Stomach (tissue), 9 donors: ENCODE measurements around the gene CAMK2G. TPM values are rescaled to one million over a fixed set of nuclear protein-coding genes. Genes with fewer than 3 reads are reported as not detected.
A peak's percentile ranks its signal among the peaks of the same experiment; 100 is the strongest.

Experiments used
- DNase-seq, 2 donors: peaks; one replicate each; pipeline versions ENCODE4 v3.0.0 to v3.0.0-alpha.2; 2013 to 2019
- H3K27ac ChIP-seq, 5 donors: fragments of 200-600 bp in 4 of 5; sonication (generic) in 4 of 5; one replicate each; pipeline ENCODE4 v1.5.1; 2013 to 2019; ENCODE audit warnings: mild to moderate bottlenecking in 1 of 5, moderate library complexity in 1 of 5
- H3K27me3 ChIP-seq, 3 donors: fragments of 200-600 bp; sonication (generic); one replicate each; pipeline ENCODE4 v1.5.1; 2017 to 2019; ENCODE audit warnings: mixed run types in 1 of 3
- H3K36me3 ChIP-seq, 4 donors: fragments of 200-600 bp; sonication (generic); 1 replicate in 3 of 4; 2 replicates in 1 of 4; pipeline ENCODE4 v1.5.1; 2016 to 2019
- H3K4me1 ChIP-seq, 4 donors: fragments of 200-600 bp; sonication (generic); one replicate each; pipeline ENCODE4 v1.5.1; 2016 to 2019
- H3K4me3 ChIP-seq, 4 donors: fragments of 200-600 bp; sonication (generic) in 3 of 4; one replicate each; pipeline ENCODE4 v1.5.1; 2016 to 2019; ENCODE audit warnings: mild to moderate bottlenecking in 1 of 4
- H3K9me3 ChIP-seq, 4 donors: fragments of 200-600 bp; sonication (generic); one replicate each; pipeline ENCODE4 v1.5.1; 2016 to 2019
- EP300 ChIP-seq: sonication (generic); formaldehyde crosslinking; IDR thresholded peaks from one replicate; pipeline ENCODE4 v1.6.1; 2017; ENCODE audit warnings: antibody characterized with exemption
- POLR2A ChIP-seq, 4 donors: fragments of 450-650 bp; IDR thresholded peaks; one replicate each; pipeline ENCODE4 v1.6.1; 2016; ENCODE audit warnings: antibody characterized with exemption in 4 of 4, control low read depth in 2 of 4, mild to moderate bottlenecking in 1 of 4, moderate library complexity in 1 of 4
- POLR2AphosphoS5 ChIP-seq, 3 donors: sonication (generic); formaldehyde crosslinking; IDR thresholded peaks; one replicate each; pipeline ENCODE4 v1.6.1; 2016; ENCODE audit warnings: antibody characterized with exemption in 3 of 3
- WGBS, 5 donors: extraction: QIAGEN DNeasy Blood & Tissue Kit in 3 of 5; methylation state at CpG; one replicate each; pipeline versions ENCODE4 v1.1.5 to v1.1.7; 2013 to 2018; 5-methylcytosine and 5-hydroxymethylcytosine counted together
- intact Hi-C: fragments of 100-400 bp; cut with DNase I; formaldehyde crosslinking; loops from one replicate; pipeline ENCODE4 v1.15.1; 2023; ENCODE audit warnings: low total_unique reads
- polyA plus RNA-seq, 3 donors: library from polyadenylated mRNA; stranded (reverse); fragments of 200-250 nt; gene quantifications; one replicate each; pipeline ENCODE4 v1.2.3, GENCODE V29; 2013
- total RNA-seq, 5 donors: library from RNA; depleted of rRNA; stranded (reverse); fragments of >200 nt; gene quantifications; one replicate each; pipeline versions ENCODE4 v1.1.0 to v1.2.3, GENCODE V29; 2014 to 2016
- TF ChIP-seq, protein P1 (sequence below), 7 experiments: fragments of 450-650 bp in 4 of 7; fragments of 200-600 bp in 3 of 7; sonication (generic) in 3 of 7; IDR thresholded peaks; one replicate each; pipeline ENCODE4 v1.5.1; 2016 to 2019; ENCODE audit warnings: antibody characterized with exemption in 7 of 7, control low read depth in 2 of 7, mild to moderate bottlenecking in 1 of 7
- donor health status: healthy with polysubstance abuse.
- donor health status: Bipolar disorder and iron deficiency.
- donor health status: healthy.

CAMK2G gene
- total and polyA plus RNA-seq, 8 donors, result 7.5 to 93.3 (median 29.6) TPM

DNA sequence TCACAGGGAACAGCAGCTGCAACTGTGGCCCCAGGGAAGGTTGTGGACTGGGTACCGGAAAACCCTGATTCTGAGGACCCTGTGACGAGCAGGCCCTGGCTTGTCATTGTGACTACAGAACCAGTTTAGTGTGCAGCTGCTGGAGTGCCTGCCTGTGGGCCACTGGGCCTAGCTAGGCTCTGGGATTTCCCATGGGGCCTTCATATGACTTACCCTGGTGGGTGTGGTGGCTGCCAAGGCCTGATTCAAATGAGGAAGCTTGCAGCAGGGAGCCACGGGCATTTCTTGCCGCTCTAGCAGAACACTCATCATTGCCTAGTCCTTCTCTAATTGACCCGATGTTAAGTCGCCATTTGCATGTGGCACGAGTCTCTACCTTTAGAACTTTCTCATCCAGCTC lies 14.7 kb upstream of the CAMK2G start:
- Histone ChIP-seq H3K27me3 (no peaks in the 10 kb centered on the region), H3K4me1 (peaks cover 30 to 36% (median 32%) of the 10 kb centered on the region in 4 donors), H3K9me3 (no peaks in the 10 kb centered on the region), H3K4me3 (no peak overlapping the region), H3K36me3 (no peaks in the 10 kb centered on the region), H3K27ac (peak overlapping the region in 4 of 5 donors; percentile 54 to 83 (median 77))
- 57 to 70% (median 64%) methylated on average over 7 of the region's 7 CpGs for WGBS, 5 donors
- intact Hi-C loops, result loop anchor here (5.0 kb wide), 1 partner anchor 53 kb away; no protein-coding TSS in a partner anchor
- TF ChIP-seq EP300 (no peak), POLR2A (IDR thresholded peaks at IDR 0.05) (no peak), POLR2AphosphoS5 (IDR thresholded peaks at IDR 0.05) (no peak)
- TF ChIP-seq, protein P1, sequence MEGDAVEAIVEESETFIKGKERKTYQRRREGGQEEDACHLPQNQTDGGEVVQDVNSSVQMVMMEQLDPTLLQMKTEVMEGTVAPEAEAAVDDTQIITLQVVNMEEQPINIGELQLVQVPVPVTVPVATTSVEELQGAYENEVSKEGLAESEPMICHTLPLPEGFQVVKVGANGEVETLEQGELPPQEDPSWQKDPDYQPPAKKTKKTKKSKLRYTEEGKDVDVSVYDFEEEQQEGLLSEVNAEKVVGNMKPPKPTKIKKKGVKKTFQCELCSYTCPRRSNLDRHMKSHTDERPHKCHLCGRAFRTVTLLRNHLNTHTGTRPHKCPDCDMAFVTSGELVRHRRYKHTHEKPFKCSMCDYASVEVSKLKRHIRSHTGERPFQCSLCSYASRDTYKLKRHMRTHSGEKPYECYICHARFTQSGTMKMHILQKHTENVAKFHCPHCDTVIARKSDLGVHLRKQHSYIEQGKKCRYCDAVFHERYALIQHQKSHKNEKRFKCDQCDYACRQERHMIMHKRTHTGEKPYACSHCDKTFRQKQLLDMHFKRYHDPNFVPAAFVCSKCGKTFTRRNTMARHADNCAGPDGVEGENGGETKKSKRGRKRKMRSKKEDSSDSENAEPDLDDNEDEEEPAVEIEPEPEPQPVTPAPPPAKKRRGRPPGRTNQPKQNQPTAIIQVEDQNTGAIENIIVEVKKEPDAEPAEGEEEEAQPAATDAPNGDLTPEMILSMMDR (IDR thresholded peaks at IDR 0.05), result no peak
- DNase-seq, result peak; percentile 57 to 76

DNA sequence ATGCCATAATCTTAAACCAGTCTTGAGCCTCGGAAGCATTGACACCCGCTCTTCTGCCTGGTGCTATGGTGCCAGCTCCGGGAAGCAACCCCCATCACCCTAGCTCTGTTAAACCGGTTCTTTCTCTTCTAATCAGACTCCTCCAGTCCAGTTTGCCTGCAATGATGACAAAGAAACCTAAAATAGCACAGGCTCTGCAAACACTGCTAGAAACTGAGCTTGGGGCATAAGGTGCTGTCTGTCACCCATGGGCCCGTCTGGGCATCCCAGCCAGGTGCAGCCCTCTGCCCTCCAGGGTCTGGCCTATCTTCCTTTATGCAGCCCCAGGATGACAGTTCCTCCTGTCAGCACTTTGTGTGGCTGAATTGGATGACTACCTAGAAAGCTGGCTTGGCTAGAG lies 14.2 kb upstream of the CAMK2G start:
- peak overlapping the region in 4 of 5 donors; percentile 54 to 83 (median 77) for H3K27ac ChIP-seq

DNA sequence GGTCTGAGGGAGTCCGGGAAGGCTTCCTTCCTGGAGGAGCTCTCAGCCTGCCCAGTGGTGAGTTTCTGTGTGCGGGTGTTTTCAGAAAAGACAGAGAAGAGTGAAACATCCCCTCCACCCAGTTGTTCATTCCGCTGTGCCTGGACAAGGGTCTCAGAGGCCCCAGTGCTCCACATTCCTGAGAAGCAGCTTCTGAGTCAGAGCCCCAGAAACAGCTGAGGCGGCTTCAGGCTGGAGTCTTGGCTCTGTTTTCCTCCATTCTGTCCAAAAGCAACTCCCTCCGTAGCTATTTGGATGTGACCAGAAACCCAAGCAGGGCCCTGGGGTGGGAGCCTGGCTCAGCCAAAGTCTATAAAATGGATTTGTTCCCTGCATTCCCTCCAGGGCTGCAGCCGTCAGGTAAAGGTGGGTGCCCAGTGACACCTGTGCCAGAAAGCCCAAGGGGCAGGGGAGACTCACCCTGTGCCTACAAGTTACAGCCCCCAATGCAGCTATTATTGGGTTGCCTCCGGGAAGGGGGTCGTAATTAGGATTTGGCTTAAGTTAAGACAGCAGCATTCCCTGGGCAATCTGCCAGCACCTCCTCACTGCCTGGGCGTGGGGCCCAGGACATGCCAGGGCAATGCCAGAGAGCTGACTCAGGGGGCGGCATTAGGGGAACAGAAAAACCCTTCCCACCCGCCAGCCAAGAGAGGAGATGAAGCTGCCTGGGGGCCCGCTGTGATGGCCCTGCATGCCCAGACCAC lies 13.1 kb upstream of the CAMK2G start:
- Histone ChIP-seq H3K9me3 (no peaks in the 10 kb centered on the region), H3K27me3 (no peaks in the 10 kb centered on the region), H3K27ac (peak overlapping the region; percentile 28 to 83 (median 72)), H3K4me3 (no peak overlapping the region), H3K4me1 (peaks cover 30 to 36% (median 32%) of the 10 kb centered on the region in 4 donors), H3K36me3 (no peaks in the 10 kb centered on the region)
- 25 to 38% (median 37%) methylated on average over 10 to 12 of the region's 12 CpGs for WGBS, 5 donors
- DNase-seq, result peak; percentile 73 to 87
- intact Hi-C loops, result loop anchor here (5.0 kb wide), 1 partner anchor 55 kb away; no protein-coding TSS in a partner anchor
- TF ChIP-seq POLR2A (IDR thresholded peaks at IDR 0.05), result no peak
- TF ChIP-seq, protein P1 (IDR thresholded peaks at IDR 0.05), result no peak
- TF ChIP-seq EP300, result no peak
- TF ChIP-seq POLR2AphosphoS5 (IDR thresholded peaks at IDR 0.05), result no peak

More for the DNA sequence above, 14.2 kb upstream of the CAMK2G start:
- no peaks in the 10 kb centered on the region for H3K9me3 ChIP-seq
- H3K4me3 ChIP-seq, result no peak overlapping the region
- TF ChIP-seq POLR2A (IDR thresholded peaks at IDR 0.05) (no peak), POLR2AphosphoS5 (IDR thresholded peaks at IDR 0.05) (peak in 1 of 3 donors; percentile 15)
- 27 to 52% (median 43%) methylated on average over 4 to 5 of the region's 5 CpGs for WGBS, 5 donors
- no peaks in the 10 kb centered on the region for H3K27me3 ChIP-seq
- intact Hi-C loops, result loop anchor here (5.0 kb wide), 1 partner anchor 54 kb away; no protein-coding TSS in a partner anchor
- DNase-seq, result peak in 1 of 2 donors; percentile 74
- no peaks in the 10 kb centered on the region for H3K36me3 ChIP-seq
- peaks cover 30 to 36% (median 32%) of the 10 kb centered on the region in 4 donors for H3K4me1 ChIP-seq

DNA sequence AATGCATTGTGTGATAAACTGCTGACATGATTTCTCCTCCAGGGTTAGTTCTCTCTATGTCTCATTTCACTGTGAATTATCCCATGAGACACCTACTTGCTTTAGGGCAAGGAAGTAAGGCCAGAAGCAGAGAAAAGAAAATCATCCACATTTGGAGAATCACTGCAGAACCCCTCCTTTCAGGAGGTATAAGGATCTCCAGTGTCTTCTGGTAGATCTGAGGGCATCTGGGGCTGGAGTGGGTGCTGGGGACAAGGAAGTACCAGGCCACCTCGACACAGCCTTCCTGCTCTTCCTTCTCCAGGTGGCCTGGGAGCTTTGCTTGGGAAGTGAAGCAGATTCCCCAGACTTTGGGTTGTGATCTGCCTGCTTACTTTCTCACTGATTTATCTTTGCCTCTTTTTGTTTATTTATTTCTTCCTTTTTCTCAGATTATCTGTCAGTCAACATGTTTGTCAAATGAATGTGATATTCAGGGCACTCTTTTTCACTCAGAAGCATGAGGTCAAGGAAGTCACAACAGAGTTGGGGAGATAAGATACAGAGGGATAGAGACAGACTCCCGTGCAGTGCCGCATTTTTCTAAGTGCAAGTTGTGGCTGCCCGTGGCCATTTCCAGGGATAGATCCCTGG lies 12.4 kb upstream of the CAMK2G start:
- H3K4me3 ChIP-seq, result no peak overlapping the region
- intact Hi-C loops, result loop anchor here (5.0 kb wide), 1 partner anchor 56 kb away; no protein-coding TSS in a partner anchor
- no peak for DNase-seq
- peaks cover 30 to 36% (median 32%) of the 10 kb centered on the region in 4 donors for H3K4me1 ChIP-seq
- H3K27me3 ChIP-seq, result no peaks in the 10 kb centered on the region
- H3K9me3 ChIP-seq, result no peaks in the 10 kb centered on the region
- WGBS, 5 donors, result 20 to 28% (median 25%) methylated on average over 4 of the region's 4 CpGs
- no peaks in the 10 kb centered on the region for H3K36me3 ChIP-seq
- TF ChIP-seq POLR2AphosphoS5 (IDR thresholded peaks at IDR 0.05) (no peak), POLR2A (IDR thresholded peaks at IDR 0.05) (no peak), EP300 (no peak)
- TF ChIP-seq, protein P1 (IDR thresholded peaks at IDR 0.05), result no peak
- peak overlapping the region; percentile 44 to 83 (median 72) for H3K27ac ChIP-seq
